ENCODE results near the gene DAP.

- no peak for TF ChIP-seq CTCF (conservative IDR thresholded peaks at IDR 0.05)
- TF ChIP-seq EZH2 (IDR thresholded peaks at IDR 0.05; ENCODE audit: low read depth), result no peak
These were observed 95.2 kb downstream of the DAP start for GRCh38 chr5:10665799-10666198.

All from PC-9 (cell line).